GM21529 (cell line): Measurements from ENCODE around the gene CALHM1.
"Not testable (repeated sequence)": the region's sequence is repeated elsewhere in the genome, so short reads cannot be mapped to it uniquely, and the experiment has no call there.

Source experiments
- ATAC-seq: cut with Tn5 transposase; IDR thresholded peaks from one replicate; pipeline ENCODE4 v1.9.1; 2021; ENCODE audit not compliant: unreplicated experiment

Gene CALHM1

GRCh38 chr10:103433858-103434257 lies 24.8 kb downstream of the CALHM1 start:
- ATAC-seq: no peak

GRCh38 chr10:103431902-103432301 lies 26.8 kb downstream of the CALHM1 start:
- no peak for ATAC-seq

GRCh38 chr10:103429647-103430046 lies 29.1 kb downstream of the CALHM1 start:
- ATAC-seq: no peak

DNA sequence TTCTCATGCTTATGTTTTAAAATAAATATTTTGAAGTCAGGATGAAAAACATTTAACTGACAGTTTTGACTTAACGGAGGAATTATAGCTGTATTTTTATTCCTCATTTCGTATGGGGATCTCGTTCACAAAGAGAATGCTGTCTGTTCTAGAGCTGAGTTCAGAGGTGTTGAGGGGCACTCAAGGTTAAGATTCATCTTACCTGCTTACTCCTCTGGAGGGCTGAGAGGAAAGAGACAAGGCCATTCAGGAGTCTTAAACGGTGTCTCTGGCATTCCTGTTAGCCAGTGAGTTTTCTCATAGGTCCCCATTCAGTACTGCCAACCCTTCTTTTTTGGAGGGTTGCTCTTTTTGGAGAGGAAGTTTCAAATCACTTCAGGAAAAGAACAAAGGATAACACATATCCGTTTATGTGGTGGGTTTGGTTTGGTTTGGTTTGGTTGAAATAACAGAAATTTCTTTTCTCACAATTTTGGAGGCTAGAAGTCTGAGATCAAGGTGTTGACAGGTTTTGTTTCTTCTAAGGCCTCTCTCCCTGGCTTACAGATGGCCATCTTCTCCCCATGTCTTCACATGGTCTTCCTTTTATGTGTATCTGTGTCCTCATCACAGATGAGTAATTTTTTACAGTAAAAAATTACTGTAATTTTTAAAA lies 29.6 kb downstream of the CALHM1 start:
- no peak for ATAC-seq

DNA sequence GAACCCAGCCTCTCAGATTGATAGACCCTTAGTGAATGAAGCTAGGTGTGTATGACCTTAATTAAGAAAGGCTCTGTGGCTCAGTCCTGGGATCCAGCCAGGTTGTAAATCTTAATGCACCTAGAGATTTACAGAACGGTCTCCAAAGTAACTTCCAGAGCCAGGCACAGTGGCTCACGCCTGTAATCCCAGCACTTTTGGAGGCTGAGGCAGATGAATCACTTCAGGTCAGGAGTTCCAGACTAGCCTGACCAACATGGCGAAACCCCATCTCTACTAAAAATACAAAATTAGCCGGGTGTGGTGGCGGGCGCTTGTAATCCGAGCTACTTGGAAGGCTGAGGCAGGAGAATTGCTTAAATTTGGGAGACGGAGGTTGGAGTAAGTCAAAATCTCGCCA lies 30.8 kb downstream of the CALHM1 start:
- no peak for ATAC-seq

DNA sequence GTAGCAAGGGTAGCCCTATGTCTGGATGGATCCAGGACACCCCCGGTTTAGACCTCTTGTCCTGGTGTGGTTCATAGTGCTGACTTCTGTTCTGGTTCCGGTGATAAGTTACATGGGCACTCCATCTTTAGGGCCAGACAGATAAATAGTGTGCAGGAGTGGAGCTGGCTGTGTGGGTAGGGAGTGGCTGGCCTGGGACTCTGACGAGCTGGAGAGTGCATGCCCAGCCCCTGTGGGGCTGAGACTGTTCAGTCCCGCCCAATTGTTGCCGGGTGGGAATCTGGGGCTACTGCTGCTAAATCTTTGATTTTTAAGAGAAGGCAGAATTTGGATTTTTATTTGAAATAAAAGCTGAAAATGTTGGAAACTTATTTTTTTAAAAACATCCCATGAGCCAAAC lies 35.0 kb downstream of the CALHM1 start:
- ATAC-seq: no peak

- no peak for ATAC-seq
These were observed 39.6 kb downstream of the CALHM1 start for GRCh38 chr10:103419101-103419500.

DNA sequence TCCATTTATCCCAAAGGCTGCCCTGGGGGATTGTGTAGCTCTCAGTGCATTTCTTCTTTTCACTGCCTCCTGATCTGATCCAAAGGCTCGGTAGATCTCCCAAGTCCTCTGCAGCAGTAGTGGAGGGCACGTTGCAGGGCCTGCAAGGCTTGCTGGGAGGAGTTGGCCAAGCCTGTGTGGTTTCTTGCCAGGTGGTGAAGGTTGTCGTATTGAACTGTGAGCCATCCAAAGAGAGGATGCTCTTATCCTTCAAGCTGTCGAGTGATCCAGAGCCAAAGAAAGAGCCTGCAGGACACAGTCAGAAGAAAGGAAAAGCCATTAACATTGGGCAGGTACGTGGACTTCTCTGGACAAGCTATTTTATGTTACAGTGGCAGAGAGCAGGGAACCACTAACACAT lies 41.1 kb downstream of the CALHM1 start:
- ATAC-seq: no peak

- ATAC-seq: not testable (repeated sequence)
These were observed 41.6 kb downstream of the CALHM1 start for GRCh38 chr10:103417148-103417469.

- no peak for ATAC-seq
These were observed 42.1 kb downstream of the CALHM1 start for GRCh38 chr10:103416436-103417147.

DNA sequence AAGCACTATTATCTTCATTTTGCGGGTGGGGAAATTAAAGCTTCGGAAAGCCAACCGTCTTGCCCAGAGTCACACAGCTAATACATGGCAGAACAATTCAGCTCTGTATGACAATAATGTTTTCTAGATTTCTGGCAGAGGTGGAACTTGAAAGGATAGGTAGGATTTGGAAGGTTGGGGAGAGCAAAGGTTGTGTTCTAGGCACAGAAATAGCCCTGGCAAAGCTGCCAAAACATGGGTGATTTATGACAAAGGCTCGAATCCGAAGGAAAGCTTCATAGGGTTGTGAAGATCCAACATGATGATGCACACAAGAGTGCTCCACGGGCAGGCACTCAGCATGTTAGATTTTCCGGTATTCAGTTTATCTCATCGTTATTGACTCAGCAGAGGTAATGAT lies 43.1 kb downstream of the CALHM1 start:
- ATAC-seq: no peak

DNA sequence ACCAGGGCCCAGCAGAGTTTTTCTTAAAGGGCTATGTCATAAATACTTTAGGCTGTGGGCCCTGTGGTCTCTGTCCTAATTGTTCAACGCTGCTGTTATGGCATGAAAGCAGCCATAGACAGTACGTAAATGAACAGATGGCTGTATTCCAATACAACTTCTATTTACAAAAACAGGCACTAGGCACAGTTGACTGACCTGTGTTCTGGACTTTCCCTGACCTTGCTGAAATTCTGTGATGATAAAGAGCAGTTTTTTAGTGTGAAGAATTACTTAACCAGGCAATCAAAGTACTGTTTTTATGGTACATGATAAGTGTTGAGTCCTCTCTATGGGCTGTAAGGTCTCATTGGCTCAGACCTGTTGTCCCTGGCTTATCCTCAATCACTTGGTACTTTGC lies 45.1 kb downstream of the CALHM1 start:
- no peak for ATAC-seq
